HEK293 (cell line): ENCODE results near the gene METTL25B.

Experiments
- CTCF ChIA-PET: fragments of 350-600 bp; formaldehyde crosslinking; extraction: SDS; loops from one replicate; lab custom pipeline; 2021; ENCODE audit warnings: antibody characterized with exemption; lab: Yijun Ruan, JAX
- POLR2A ChIA-PET: fragments of 300-600 bp; formaldehyde crosslinking; extraction: SDS; loops from one replicate; lab custom pipeline; 2020; ENCODE audit warnings: antibody characterized with exemption, inconsistent platforms; lab: Yijun Ruan, JAX
- H3K27ac ChIP-seq: fragments of 200-500 bp; sonication (Bioruptor generic); 2 replicates; pipeline ENCODE4 v1.5.1; 2014; ENCODE audit warnings: low read depth, low read length, control low read depth, inconsistent platforms; ENCODE audit errors: extremely low read depth
- H3K36me3 ChIP-seq, 2 experiments: fragments of 200-500 bp in 1 of 2; sonication (Bioruptor generic) in 1 of 2; 1 replicate in 1 of 2; 2 replicates in 1 of 2; pipeline ENCODE4 v1.5.1; 2014 to 2017; ENCODE audit warnings: inconsistent platforms in 2 of 2, low read length in 2 of 2; ENCODE audit not compliant: control insufficient read depth in 2 of 2, insufficient read depth in 1 of 2
- H3K4me1 ChIP-seq: fragments of 200-500 bp; sonication (Bioruptor generic); 2 replicates; pipeline ENCODE4 v1.5.1; 2014; ENCODE audit warnings: mild to moderate bottlenecking, low read length, inconsistent platforms; ENCODE audit not compliant: control insufficient read depth, insufficient read depth
- H3K4me3 ChIP-seq: 2 replicates; pipeline ENCODE4 v1.5.1; 2011; ENCODE audit warnings: low read depth, mild to moderate bottlenecking, control low read depth, low read length, moderate library complexity
- H3K9me3 ChIP-seq: fragments of 200-500 bp; sonication (Bioruptor generic); 2 replicates; pipeline ENCODE4 v1.5.1; 2014; ENCODE audit warnings: low read depth, low read length, inconsistent platforms; ENCODE audit not compliant: control insufficient read depth, insufficient read depth
- BCL11B ChIP-seq: fragments of 450-650 bp; formaldehyde crosslinking; IDR thresholded peaks from 2 replicates; pipeline ENCODE4 v1.5.1; 2016; ENCODE audit warnings: low read depth, missing biosample characterization, missing genetic modification characterization
- FEZF1 ChIP-seq: fragments of 450-650 bp; formaldehyde crosslinking; IDR thresholded peaks from 2 replicates; pipeline ENCODE4 v1.5.1; 2016; ENCODE audit warnings: missing biosample characterization, missing genetic modification characterization
- KLF8 ChIP-seq: fragments of 450-650 bp; formaldehyde crosslinking; IDR thresholded peaks from 2 replicates; pipeline ENCODE4 v1.5.1; 2016; ENCODE audit warnings: missing biosample characterization, missing genetic modification characterization
- KLF9 ChIP-seq: fragments of 450-650 bp; formaldehyde crosslinking; IDR thresholded peaks from 2 replicates; pipeline ENCODE4 v1.5.1; 2016; ENCODE audit warnings: missing biosample characterization, missing genetic modification characterization, low read depth
- SETDB1 ChIP-seq: IDR thresholded peaks from one replicate; pipeline ENCODE4 v1.6.1; 2017; ENCODE audit warnings: mild to moderate bottlenecking, low read length, moderate library complexity, mixed read lengths; ENCODE audit not compliant: insufficient read length
- YY1 ChIP-seq: fragments of 450-650 bp; formaldehyde crosslinking; IDR thresholded peaks from 2 replicates; pipeline ENCODE4 v1.5.1; 2018; ENCODE audit warnings: missing biosample characterization, missing genetic modification characterization
- YY2 ChIP-seq: fragments of 450-650 bp; formaldehyde crosslinking; IDR thresholded peaks from 2 replicates; pipeline ENCODE4 v1.5.1; 2016; ENCODE audit warnings: missing biosample characterization, missing genetic modification characterization
- ZBTB7A ChIP-seq: fragments of 450-650 bp; formaldehyde crosslinking; IDR thresholded peaks from 2 replicates; pipeline ENCODE4 v1.5.1; 2016; ENCODE audit warnings: low read depth, missing biosample characterization, missing genetic modification characterization
- ZEB2 ChIP-seq: fragments of 450-650 bp; formaldehyde crosslinking; IDR thresholded peaks from 2 replicates; pipeline ENCODE4 v1.5.1; 2016; ENCODE audit warnings: missing biosample characterization, missing genetic modification characterization
- ZNF10 ChIP-seq: fragments of 450-650 bp; formaldehyde crosslinking; IDR thresholded peaks from 2 replicates; pipeline ENCODE4 v1.5.1; 2017; ENCODE audit warnings: missing biosample characterization, missing genetic modification characterization
- ZNF155 ChIP-seq: fragments of 450-650 bp; formaldehyde crosslinking; IDR thresholded peaks from 2 replicates; pipeline ENCODE4 v1.5.1; 2016; ENCODE audit warnings: missing biosample characterization, missing genetic modification characterization
- ZNF211 ChIP-seq: fragments of 450-650 bp; formaldehyde crosslinking; IDR thresholded peaks from 2 replicates; pipeline ENCODE4 v1.5.1; 2016; ENCODE audit warnings: low read depth, missing biosample characterization, missing genetic modification characterization
- ZNF214 ChIP-seq: fragments of 450-650 bp; formaldehyde crosslinking; IDR thresholded peaks from 2 replicates; pipeline ENCODE4 v1.5.1; 2017; ENCODE audit warnings: missing biosample characterization, mild to moderate bottlenecking, missing genetic modification characterization, borderline replicate concordance
- ZNF24 ChIP-seq: fragments of 450-650 bp; formaldehyde crosslinking; IDR thresholded peaks from 2 replicates; pipeline ENCODE4 v1.5.1; 2016; ENCODE audit warnings: missing biosample characterization, missing genetic modification characterization
- ZNF391 ChIP-seq: fragments of 450-650 bp; formaldehyde crosslinking; IDR thresholded peaks from 2 replicates; pipeline ENCODE4 v1.5.1; 2016; ENCODE audit warnings: low read depth, missing biosample characterization, missing genetic modification characterization, borderline replicate concordance
- ZNF394 ChIP-seq: fragments of 450-650 bp; formaldehyde crosslinking; IDR thresholded peaks from 2 replicates; pipeline ENCODE4 v1.5.1; 2016; ENCODE audit warnings: missing biosample characterization, missing genetic modification characterization, mild to moderate bottlenecking, moderate library complexity, borderline replicate concordance
- ZNF416 ChIP-seq: fragments of 450-650 bp; formaldehyde crosslinking; IDR thresholded peaks from 2 replicates; pipeline ENCODE4 v1.5.1; 2016; ENCODE audit warnings: missing biosample characterization, missing genetic modification characterization
- ZNF473 ChIP-seq: fragments of 450-650 bp; formaldehyde crosslinking; IDR thresholded peaks from 2 replicates; pipeline ENCODE4 v1.5.1; 2017; ENCODE audit warnings: missing biosample characterization, missing genetic modification characterization
- ZNF555 ChIP-seq: fragments of 450-650 bp; formaldehyde crosslinking; conservative IDR thresholded peaks from 2 replicates; pipeline ENCODE4 v1.5.1; 2017; ENCODE audit warnings: missing biosample characterization, mild to moderate bottlenecking, missing genetic modification characterization, inconsistent platforms
- ZNF624 ChIP-seq: fragments of 450-650 bp; formaldehyde crosslinking; IDR thresholded peaks from 2 replicates; pipeline ENCODE4 v1.5.1; 2017; ENCODE audit warnings: missing biosample characterization, missing genetic modification characterization
- ZNF707 ChIP-seq: fragments of 450-650 bp; formaldehyde crosslinking; IDR thresholded peaks from 2 replicates; pipeline ENCODE4 v1.5.1; 2016; ENCODE audit warnings: missing biosample characterization, missing genetic modification characterization
- TF ChIP-seq, protein P1 (sequence below): fragments of 450-650 bp; formaldehyde crosslinking; IDR thresholded peaks from 2 replicates; pipeline ENCODE4 v1.5.1; 2017; ENCODE audit warnings: missing biosample characterization, missing genetic modification characterization
- TF ChIP-seq, protein P2 (sequence below): fragments of 450-650 bp; formaldehyde crosslinking; IDR thresholded peaks from 2 replicates; pipeline ENCODE4 v1.5.1; 2016; ENCODE audit warnings: missing biosample characterization, missing genetic modification characterization
- TF ChIP-seq, protein P3 (sequence below): fragments of 450-650 bp; formaldehyde crosslinking; IDR thresholded peaks from 2 replicates; pipeline ENCODE4 v1.5.1; 2016; ENCODE audit warnings: missing biosample characterization, missing genetic modification characterization
- TF ChIP-seq, protein P4 (sequence below): fragments of 450-650 bp; formaldehyde crosslinking; IDR thresholded peaks from 2 replicates; pipeline ENCODE4 v1.5.1; 2016; ENCODE audit warnings: missing biosample characterization, missing genetic modification characterization

Gene METTL25B

DNA sequence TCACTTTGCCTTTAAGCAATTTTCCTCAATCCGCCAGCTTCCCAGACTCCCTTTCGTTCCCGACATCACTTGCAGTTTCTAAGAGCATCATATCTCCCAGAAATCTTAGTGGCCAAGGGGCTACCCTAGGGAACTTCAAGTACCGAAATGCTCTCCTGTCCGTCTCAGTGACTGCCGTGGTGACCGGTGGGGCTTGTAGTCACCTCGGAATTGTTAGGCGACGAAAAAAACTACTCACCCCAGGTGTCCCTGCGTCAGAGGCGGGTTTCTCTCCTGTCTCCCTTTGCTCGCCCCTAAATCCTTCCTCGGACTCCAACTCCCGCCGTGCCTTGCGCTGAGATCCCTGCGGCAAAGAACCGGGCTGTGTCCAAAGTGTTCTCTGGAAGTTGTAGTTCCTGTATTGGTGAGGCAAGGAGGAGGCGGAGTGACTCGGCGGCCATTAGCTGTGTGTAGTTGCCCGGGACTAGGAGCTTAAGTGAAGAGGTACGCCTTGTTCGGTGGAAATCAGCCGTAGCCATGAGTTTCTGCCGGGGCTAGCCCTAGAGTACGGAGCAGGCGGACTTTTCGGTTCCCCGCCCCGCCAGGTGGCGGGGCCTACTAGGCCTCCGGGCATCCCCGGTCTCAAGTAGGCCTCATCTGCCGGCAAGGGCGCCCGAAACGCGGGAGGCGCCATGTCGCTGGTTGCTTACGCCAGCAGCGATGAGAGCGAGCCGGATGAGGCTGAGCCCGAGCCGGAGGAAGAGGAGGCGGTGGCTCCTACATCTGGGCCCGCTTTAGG, 39.0 kb downstream of the METTL25B start, which contains the start of gene PRCC (continued):
- TF ChIP-seq, protein P1, sequence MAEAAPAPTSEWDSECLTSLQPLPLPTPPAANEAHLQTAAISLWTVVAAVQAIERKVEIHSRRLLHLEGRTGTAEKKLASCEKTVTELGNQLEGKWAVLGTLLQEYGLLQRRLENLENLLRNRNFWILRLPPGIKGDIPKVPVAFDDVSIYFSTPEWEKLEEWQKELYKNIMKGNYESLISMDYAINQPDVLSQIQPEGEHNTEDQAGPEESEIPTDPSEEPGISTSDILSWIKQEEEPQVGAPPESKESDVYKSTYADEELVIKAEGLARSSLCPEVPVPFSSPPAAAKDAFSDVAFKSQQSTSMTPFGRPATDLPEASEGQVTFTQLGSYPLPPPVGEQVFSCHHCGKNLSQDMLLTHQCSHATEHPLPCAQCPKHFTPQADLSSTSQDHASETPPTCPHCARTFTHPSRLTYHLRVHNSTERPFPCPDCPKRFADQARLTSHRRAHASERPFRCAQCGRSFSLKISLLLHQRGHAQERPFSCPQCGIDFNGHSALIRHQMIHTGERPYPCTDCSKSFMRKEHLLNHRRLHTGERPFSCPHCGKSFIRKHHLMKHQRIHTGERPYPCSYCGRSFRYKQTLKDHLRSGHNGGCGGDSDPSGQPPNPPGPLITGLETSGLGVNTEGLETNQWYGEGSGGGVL = no peak
- no peak for TF ChIP-seq ZNF555 (tag by site-specific recombination)
- no peak for TF ChIP-seq ZNF155 (tag by site-specific recombination)
- TF ChIP-seq, protein P2, sequence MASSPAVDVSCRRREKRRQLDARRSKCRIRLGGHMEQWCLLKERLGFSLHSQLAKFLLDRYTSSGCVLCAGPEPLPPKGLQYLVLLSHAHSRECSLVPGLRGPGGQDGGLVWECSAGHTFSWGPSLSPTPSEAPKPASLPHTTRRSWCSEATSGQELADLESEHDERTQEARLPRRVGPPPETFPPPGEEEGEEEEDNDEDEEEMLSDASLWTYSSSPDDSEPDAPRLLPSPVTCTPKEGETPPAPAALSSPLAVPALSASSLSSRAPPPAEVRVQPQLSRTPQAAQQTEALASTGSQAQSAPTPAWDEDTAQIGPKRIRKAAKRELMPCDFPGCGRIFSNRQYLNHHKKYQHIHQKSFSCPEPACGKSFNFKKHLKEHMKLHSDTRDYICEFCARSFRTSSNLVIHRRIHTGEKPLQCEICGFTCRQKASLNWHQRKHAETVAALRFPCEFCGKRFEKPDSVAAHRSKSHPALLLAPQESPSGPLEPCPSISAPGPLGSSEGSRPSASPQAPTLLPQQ (tag by site-specific recombination) = peak; percentile 75
- TF ChIP-seq BCL11B (tag by site-specific recombination) = no peak
- peak; percentile 96 for TF ChIP-seq YY1 (tag by site-specific recombination)

DNA sequence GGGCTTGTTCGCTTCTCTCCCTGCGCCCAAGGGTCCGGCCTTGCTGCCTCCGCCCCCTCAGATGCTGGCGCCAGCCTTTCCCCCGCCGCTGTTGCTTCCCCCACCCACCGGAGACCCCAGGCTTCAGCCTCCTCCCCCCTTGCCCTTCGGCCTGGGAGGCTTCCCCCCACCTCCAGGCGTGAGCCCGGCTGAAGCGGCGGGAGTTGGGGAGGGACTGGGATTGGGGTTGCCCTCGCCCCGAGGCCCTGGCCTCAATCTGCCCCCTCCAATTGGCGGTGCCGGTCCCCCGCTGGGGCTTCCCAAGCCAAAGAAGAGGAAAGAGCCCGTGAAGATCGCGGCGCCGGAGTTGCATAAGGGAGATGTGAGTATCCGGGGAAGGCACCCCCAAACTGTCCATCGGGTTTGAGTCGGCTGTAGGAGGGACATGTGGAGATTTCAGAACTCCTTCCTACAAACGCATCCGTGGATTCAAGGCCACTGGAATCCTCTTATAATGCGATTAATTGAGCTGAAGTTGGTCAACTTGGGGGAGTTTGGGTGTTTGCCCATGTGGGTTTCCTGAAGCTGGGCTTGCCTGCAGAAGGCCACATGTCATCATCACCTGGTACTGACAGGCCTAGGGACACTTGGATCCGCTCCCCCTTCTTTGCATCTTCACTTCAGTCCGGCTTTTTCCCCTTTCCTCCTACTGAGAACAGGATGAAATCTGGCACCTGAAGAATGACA, 39.8 kb downstream of the METTL25B start:
- CTCF ChIA-PET = interaction anchor here (0.7 to 5.0 kb wide), 10 partner anchors 22 to 160 kb away, joined by 3 to 28 read pairs (median 4); partner anchors contain the start of genes ISG20L2, METTL25B, MRPL24 and NTRK1
- no peak for TF ChIP-seq ZNF211
- TF ChIP-seq ZNF707 (tag by site-specific recombination) = no peak
- TF ChIP-seq KLF9 (tag by site-specific recombination) = peak; percentile 35; the same call in 1 of the 2 replicates
- TF ChIP-seq ZEB2 (tag by site-specific recombination) = no peak
- TF ChIP-seq ZNF214 (tag by site-specific recombination) = no peak
- TF ChIP-seq ZNF624 = no peak
- no peak for TF ChIP-seq FEZF1
- no peak for TF ChIP-seq YY2 (tag by site-specific recombination)
- no peak for TF ChIP-seq ZNF473 (tag by site-specific recombination)
- TF ChIP-seq, protein P3, sequence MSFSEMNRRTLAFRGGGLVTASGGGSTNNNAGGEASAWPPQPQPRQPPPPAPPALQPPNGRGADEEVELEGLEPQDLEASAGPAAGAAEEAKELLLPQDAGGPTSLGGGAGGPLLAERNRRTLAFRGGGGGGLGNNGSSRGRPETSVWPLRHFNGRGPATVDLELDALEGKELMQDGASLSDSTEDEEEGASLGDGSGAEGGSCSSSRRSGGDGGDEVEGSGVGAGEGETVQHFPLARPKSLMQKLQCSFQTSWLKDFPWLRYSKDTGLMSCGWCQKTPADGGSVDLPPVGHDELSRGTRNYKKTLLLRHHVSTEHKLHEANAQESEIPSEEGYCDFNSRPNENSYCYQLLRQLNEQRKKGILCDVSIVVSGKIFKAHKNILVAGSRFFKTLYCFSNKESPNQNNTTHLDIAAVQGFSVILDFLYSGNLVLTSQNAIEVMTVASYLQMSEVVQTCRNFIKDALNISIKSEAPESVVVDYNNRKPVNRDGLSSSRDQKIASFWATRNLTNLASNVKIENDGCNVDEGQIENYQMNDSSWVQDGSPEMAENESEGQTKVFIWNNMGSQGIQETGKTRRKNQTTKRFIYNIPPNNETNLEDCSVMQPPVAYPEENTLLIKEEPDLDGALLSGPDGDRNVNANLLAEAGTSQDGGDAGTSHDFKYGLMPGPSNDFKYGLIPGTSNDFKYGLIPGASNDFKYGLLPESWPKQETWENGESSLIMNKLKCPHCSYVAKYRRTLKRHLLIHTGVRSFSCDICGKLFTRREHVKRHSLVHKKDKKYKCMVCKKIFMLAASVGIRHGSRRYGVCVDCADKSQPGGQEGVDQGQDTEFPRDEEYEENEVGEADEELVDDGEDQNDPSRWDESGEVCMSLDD (tag by site-specific recombination) = peak; percentile 21
- TF ChIP-seq ZBTB7A (tag by site-specific recombination) = no peak
- no peak for TF ChIP-seq ZNF416 (tag by site-specific recombination)
- TF ChIP-seq SETDB1 = no peak
- no peak for TF ChIP-seq KLF8 (tag by site-specific recombination)
- no peak for TF ChIP-seq ZNF391
- TF ChIP-seq, protein P4, sequence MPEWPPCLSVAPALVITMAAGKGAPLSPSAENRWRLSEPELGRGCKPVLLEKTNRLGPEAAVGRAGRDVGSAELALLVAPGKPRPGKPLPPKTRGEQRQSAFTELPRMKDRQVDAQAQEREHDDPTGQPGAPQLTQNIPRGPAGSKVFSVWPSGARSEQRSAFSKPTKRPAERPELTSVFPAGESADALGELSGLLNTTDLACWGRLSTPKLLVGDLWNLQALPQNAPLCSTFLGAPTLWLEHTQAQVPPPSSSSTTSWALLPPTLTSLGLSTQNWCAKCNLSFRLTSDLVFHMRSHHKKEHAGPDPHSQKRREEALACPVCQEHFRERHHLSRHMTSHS (tag by site-specific recombination) = no peak
- TF ChIP-seq ZNF394 (tag by site-specific recombination) = no peak
- TF ChIP-seq ZNF10 = no peak
- TF ChIP-seq ZNF24 (tag by site-specific recombination) = no peak

More for the DNA sequence above, 39.8 kb downstream of the METTL25B start:
- Histone ChIP-seq H3K9me3 (no peaks in the 10 kb centered on the region), H3K36me3 (peaks cover 4 to 41% of the 10 kb centered on the region in 2 experiments; a peak in 2 of 3 replicates), H3K4me3 (peak overlapping the region; percentile 92), H3K27ac (peak overlapping the region; percentile 94), H3K4me1 (peaks cover 8% of the 10 kb centered on the region)
- POLR2A ChIA-PET = interaction anchor here (0.9 to 3.9 kb wide), 11 partner anchors 11 to 144 kb away, joined by 3 to 110 read pairs (median 6); partner anchors contain the start of genes HDGF, ISG20L2, METTL25B and MRPL24
